H9 (cell line): ENCODE measurements around the gene MED15. TPM values are rescaled to one million over a fixed set of nuclear protein-coding genes. Genes with fewer than 3 reads are reported as not detected.

Source experiments
- DNase-seq: peaks from one replicate; pipeline ENCODE4 v3.0.0-alpha.2; 2017
- H2AFZ ChIP-seq: one replicate; pipeline ENCODE4 v1.6.1; 2013; ENCODE audit warnings: mild to moderate bottlenecking, low read length, control low read depth, moderate library complexity
- H2AK5ac ChIP-seq: 2 replicates; pipeline ENCODE4 v1.6.1; 2013; ENCODE audit warnings: low read length, control low read depth, mixed read lengths; ENCODE audit not compliant: insufficient read length
- H2BK120ac ChIP-seq: one replicate; pipeline ENCODE4 v1.6.1; 2013; ENCODE audit warnings: low read depth, mild to moderate bottlenecking, low read length, control low read depth, inconsistent platforms; ENCODE audit not compliant: poor library complexity, severe bottlenecking
- H2BK12ac ChIP-seq: 2 replicates; pipeline ENCODE4 v1.6.1; 2013; ENCODE audit warnings: low read length, control low read depth, mixed read lengths, low read depth; ENCODE audit not compliant: insufficient read length
- H2BK15ac ChIP-seq: 2 replicates; pipeline ENCODE4 v1.6.1; 2013; ENCODE audit warnings: low read depth, low read length, control low read depth
- H2BK20ac ChIP-seq: one replicate; pipeline ENCODE4 v1.6.1; 2013; ENCODE audit warnings: low read depth, mild to moderate bottlenecking, low read length, control low read depth, inconsistent platforms; ENCODE audit not compliant: poor library complexity, severe bottlenecking
- H2BK5ac ChIP-seq: 2 replicates; pipeline ENCODE4 v1.6.1; 2013; ENCODE audit warnings: low read length, control low read depth, mixed read lengths; ENCODE audit not compliant: insufficient read length
- H3K14ac ChIP-seq: 2 replicates; pipeline ENCODE4 v1.6.1; 2013; ENCODE audit warnings: low read length, control low read depth; ENCODE audit not compliant: insufficient read depth
- H3K18ac ChIP-seq: 2 replicates; pipeline ENCODE4 v1.6.1; 2013; ENCODE audit warnings: low read depth, mild to moderate bottlenecking, mixed read lengths, low read length, control low read depth; ENCODE audit not compliant: insufficient read length
- H3K23ac ChIP-seq: 2 replicates; pipeline ENCODE4 v1.6.1; 2013; ENCODE audit warnings: low read length, control low read depth, mixed read lengths, low read depth; ENCODE audit not compliant: insufficient read length
- H3K23me2 ChIP-seq: 2 replicates; pipeline ENCODE4 v1.6.1; 2013; ENCODE audit warnings: low read depth, mild to moderate bottlenecking, mixed read lengths, low read length, control low read depth; ENCODE audit not compliant: insufficient read length, poor library complexity, severe bottlenecking
- H3K27ac ChIP-seq: 2 replicates; pipeline ENCODE4 v1.5.1; 2013; ENCODE audit warnings: low read length, control low read depth, mixed read lengths, low read depth; ENCODE audit not compliant: insufficient read length
- H3K27me3 ChIP-seq: 2 replicates; pipeline ENCODE4 v1.6.1; 2013; ENCODE audit warnings: low read length, control low read depth, inconsistent platforms; ENCODE audit not compliant: insufficient read depth
- H3K4ac ChIP-seq: 2 replicates; pipeline ENCODE4 v1.6.1; 2013; ENCODE audit warnings: low read depth, mild to moderate bottlenecking, control low read depth, inconsistent platforms, low read length, moderate library complexity
- H3K4me1 ChIP-seq: 2 replicates; pipeline ENCODE4 v1.6.1; 2013; ENCODE audit warnings: low read length, control low read depth, inconsistent platforms; ENCODE audit not compliant: insufficient read depth
- H3K4me2 ChIP-seq: 2 replicates; pipeline ENCODE4 v1.6.1; 2013; ENCODE audit warnings: low read length, control low read depth, mixed read lengths; ENCODE audit not compliant: insufficient read length, insufficient read depth
- H3K56ac ChIP-seq: 2 replicates; pipeline ENCODE4 v1.6.1; 2013; ENCODE audit warnings: low read depth, mild to moderate bottlenecking, mixed read lengths, low read length, control low read depth; ENCODE audit not compliant: insufficient read length
- H3K79me1 ChIP-seq: 2 replicates; pipeline ENCODE4 v1.6.1; 2013; ENCODE audit warnings: low read depth, mild to moderate bottlenecking, moderate library complexity, low read length, control low read depth, inconsistent platforms; ENCODE audit not compliant: insufficient read depth, poor library complexity, severe bottlenecking
- H3K79me2 ChIP-seq: 2 replicates; pipeline ENCODE4 v1.6.1; 2013; ENCODE audit warnings: low read length, control low read depth, inconsistent platforms; ENCODE audit not compliant: insufficient read depth
- H3K9ac ChIP-seq: 2 replicates; pipeline ENCODE4 v1.6.1; 2013; ENCODE audit warnings: low read length, control low read depth, mixed read lengths; ENCODE audit not compliant: insufficient read length; ENCODE audit errors: extremely low read depth
- H3K9me3 ChIP-seq: one replicate; pipeline ENCODE4 v1.6.1; 2013; ENCODE audit warnings: low read depth, low read length, inconsistent platforms; ENCODE audit not compliant: control insufficient read depth
- H3T11ph ChIP-seq: one replicate; pipeline ENCODE4 v1.6.1; 2013; ENCODE audit warnings: mild to moderate bottlenecking, low read length, control low read depth, inconsistent platforms
- H4K20me1 ChIP-seq: one replicate; pipeline ENCODE4 v1.6.1; 2013; ENCODE audit not compliant: control insufficient read depth, insufficient read length, insufficient read depth
- H4K5ac ChIP-seq: 2 replicates; pipeline ENCODE4 v1.6.1; 2013; ENCODE audit warnings: low read depth, mild to moderate bottlenecking, mixed read lengths, low read length, control low read depth; ENCODE audit not compliant: insufficient read length
- H4K8ac ChIP-seq: replicated peaks from 2 replicates; pipeline ENCODE4 v1.6.1; 2013; ENCODE audit warnings: low read length, control low read depth, mixed read lengths, low read depth; ENCODE audit not compliant: insufficient read length
- H4K91ac ChIP-seq: 2 replicates; pipeline ENCODE4 v1.6.1; 2013; ENCODE audit warnings: low read depth, mild to moderate bottlenecking, moderate library complexity, mixed read lengths, low read length, control low read depth; ENCODE audit not compliant: insufficient read length
- H3K27ac Mint-ChIP-seq, 3 experiments: 2 replicates in 2 of 3; 3 replicates in 1 of 3; pipeline ENCODE4 v1.8.0; 2020 to 2021; ENCODE audit warnings: mixed read lengths in 3 of 3, mild to moderate bottlenecking in 1 of 3, moderate library complexity in 1 of 3
- H3K27me3 Mint-ChIP-seq: 2 replicates; pipeline ENCODE4 v1.8.0; 2021; ENCODE audit warnings: low read depth, mild to moderate bottlenecking, moderate library complexity, mixed read lengths
- H3K36me3 Mint-ChIP-seq, 3 experiments: 2 replicates in 2 of 3; 3 replicates in 1 of 3; pipeline ENCODE4 v1.8.0; 2020 to 2021; ENCODE audit warnings: low read depth in 3 of 3, mixed read lengths in 3 of 3; ENCODE audit not compliant: insufficient read depth in 1 of 3
- H3K4me1 Mint-ChIP-seq, 2 experiments: 2 replicates each; pipeline ENCODE4 v1.8.0; 2020; ENCODE audit warnings: mixed read lengths in 2 of 2
- H3K4me3 Mint-ChIP-seq, 2 experiments: 2 replicates in 1 of 2; 3 replicates in 1 of 2; pipeline ENCODE4 v1.8.0; 2020 to 2021; ENCODE audit warnings: mild to moderate bottlenecking in 2 of 2, mixed read lengths in 2 of 2, moderate library complexity in 1 of 2
- H3K9me3 Mint-ChIP-seq, 2 experiments: 2 replicates in 1 of 2; 3 replicates in 1 of 2; pipeline ENCODE4 v1.8.0; 2020; ENCODE audit warnings: mild to moderate bottlenecking in 2 of 2, mixed read lengths in 2 of 2, moderate library complexity in 1 of 2
- CTCF ChIP-seq: fragments of 200-600 bp; sonication (generic); conservative IDR thresholded peaks from 3 replicates; pipeline ENCODE4 v1.8.0; 2021; ENCODE audit warnings: antibody characterized with exemption, mild to moderate bottlenecking
- WGBS: extraction: QIAGEN DNeasy Blood & Tissue Kit; methylation state at CpG from one replicate; pipeline ENCODE4 v1.1.7; 2013; ENCODE audit warnings: missing lambda C conversion rate, low lambda C conversion rate, mixed read lengths; ENCODE audit not compliant: insufficient read length; ENCODE audit errors: extremely low coverage; 5-methylcytosine and 5-hydroxymethylcytosine counted together
- total RNA-seq: library from RNA; stranded (reverse); gene quantifications from 2 replicates; pipeline ENCODE4 v1.2.1, GENCODE V29; 2021

The MED15 gene
- total RNA-seq, 1 experiment from 2014 or later: 47.4 TPM

- Mint-ChIP-seq H3K27me3 (no peaks in the 10 kb centered on the region), H3K4me1 (peaks cover 13 to 21% of the 10 kb centered on the region in 2 experiments), H3K4me3 (no peak overlapping the region), H3K9me3 (no peaks in the 10 kb centered on the region), H3K27ac (no peak overlapping the region), H3K36me3 (no peaks in the 10 kb centered on the region)
- H3K9me3 ChIP-seq: no peaks in the 10 kb centered on the region
- no peak overlapping the region for H3K4ac ChIP-seq
- H2AFZ ChIP-seq: no peak overlapping the region
- H3K23ac ChIP-seq: no peak overlapping the region
- H4K91ac ChIP-seq: no peak overlapping the region
- H3K18ac ChIP-seq: no peak overlapping the region
- no peaks in the 10 kb centered on the region for H3K4me1 ChIP-seq
- H4K8ac ChIP-seq: no peak overlapping the region
- H3K14ac ChIP-seq: no peak overlapping the region
- H2AK5ac ChIP-seq: no peak overlapping the region
- no peaks in the 10 kb centered on the region for H3K79me2 ChIP-seq
- no peak overlapping the region for H2BK5ac ChIP-seq
- TF ChIP-seq CTCF: no peak
- no peaks in the 10 kb centered on the region for H4K20me1 ChIP-seq
- H2BK20ac ChIP-seq: no peak overlapping the region
- H3K23me2 ChIP-seq: no peaks in the 10 kb centered on the region
- no peak overlapping the region for H4K5ac ChIP-seq
- no CpG with 5 or more reads among the region's 23 CpGs for WGBS
- H3K27ac ChIP-seq: no peak overlapping the region
- H3K4me2 ChIP-seq: no peak overlapping the region
- no peak overlapping the region for H2BK120ac ChIP-seq
- no peaks in the 10 kb centered on the region for H3K27me3 ChIP-seq
- no peak overlapping the region for H3K9ac ChIP-seq
- no peak overlapping the region for H3T11ph ChIP-seq
- no peak overlapping the region for H3K56ac ChIP-seq
- DNase-seq: no peak
- H2BK15ac ChIP-seq: no peak overlapping the region
- H2BK12ac ChIP-seq: no peak overlapping the region
- no peaks in the 10 kb centered on the region for H3K79me1 ChIP-seq
Measured at GRCh38 chr22:20604092-20604747, 96.8 kb downstream of the MED15 start.
